NT2/D1 (cell line): Measurements from ENCODE around the gene CUL7.

ENCODE experiments used
- DNase-seq: peaks from one replicate; pipeline ENCODE4 v3.0.0-alpha.2; 2011; ENCODE audit warnings: low read depth, low spot score
- H3K27me3 ChIP-seq: 2 replicates; pipeline ENCODE4 v1.6.0; 2011; ENCODE audit warnings: mild to moderate bottlenecking; ENCODE audit not compliant: insufficient read length, insufficient read depth
- H3K36me3 ChIP-seq: 2 replicates; pipeline ENCODE4 v1.6.1; 2011; ENCODE audit warnings: mild to moderate bottlenecking, low read length, mixed read lengths; ENCODE audit not compliant: insufficient read depth, insufficient read length
- H3K4me1 ChIP-seq: 2 replicates; pipeline ENCODE4 v1.5.1; 2011; ENCODE audit not compliant: insufficient read depth, insufficient read length
- H3K4me3 ChIP-seq: 2 replicates; pipeline ENCODE4 v1.5.1; 2011; ENCODE audit warnings: low read depth; ENCODE audit not compliant: insufficient read length
- H3K9ac ChIP-seq: 2 replicates; pipeline ENCODE4 v1.6.0; 2011; ENCODE audit warnings: low read depth; ENCODE audit not compliant: insufficient read length
- H3K9me3 ChIP-seq: 2 replicates; pipeline ENCODE4 v1.5.1; 2011; ENCODE audit warnings: mild to moderate bottlenecking, low read length; ENCODE audit not compliant: insufficient read depth
- SUZ12 ChIP-seq: IDR thresholded peaks from 2 replicates; pipeline ENCODE4 v1.6.1; 2011; ENCODE audit not compliant: insufficient read length, insufficient read depth; ENCODE audit errors: extremely low read depth
- YY1 ChIP-seq: IDR thresholded peaks from 2 replicates; pipeline ENCODE4 v1.6.1; 2011; ENCODE audit not compliant: insufficient read length, insufficient read depth
- ZNF274 ChIP-seq: IDR thresholded peaks from 2 replicates; pipeline ENCODE4 v1.6.1; 2011; ENCODE audit warnings: mild to moderate bottlenecking, low read depth, low read length

Gene CUL7

DNA sequence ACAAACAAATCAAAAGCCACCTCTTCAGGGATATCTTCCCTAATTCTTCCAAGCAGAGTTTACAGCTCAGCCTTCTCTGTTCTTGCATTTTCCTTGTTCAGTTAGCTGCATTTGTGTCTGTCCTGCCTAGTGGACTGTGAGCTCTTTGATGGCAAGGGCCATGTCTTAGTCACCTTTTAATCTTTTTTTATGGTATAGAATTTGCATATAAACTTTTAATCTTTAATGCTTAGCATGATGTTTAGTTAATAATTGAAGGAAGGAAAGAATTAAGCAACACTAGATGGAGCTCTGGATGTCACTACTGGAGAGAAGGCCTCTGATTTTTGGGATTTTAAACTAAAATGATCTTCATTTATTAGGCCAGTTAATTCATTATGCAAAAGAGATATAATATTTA, 57.1 kb downstream of the CUL7 start:
- Histone ChIP-seq H3K9ac (no peak overlapping the region), H3K27me3 (no peaks in the 10 kb centered on the region), H3K36me3 (peaks cover 4% of the 10 kb centered on the region), H3K9me3 (no peaks in the 10 kb centered on the region), H3K4me3 (no peak overlapping the region), H3K4me1 (peaks cover 3% of the 10 kb centered on the region)
- TF ChIP-seq SUZ12: no peak
- TF ChIP-seq YY1: no peak
- TF ChIP-seq ZNF274: no peak
- DNase-seq: no peak

DNA sequence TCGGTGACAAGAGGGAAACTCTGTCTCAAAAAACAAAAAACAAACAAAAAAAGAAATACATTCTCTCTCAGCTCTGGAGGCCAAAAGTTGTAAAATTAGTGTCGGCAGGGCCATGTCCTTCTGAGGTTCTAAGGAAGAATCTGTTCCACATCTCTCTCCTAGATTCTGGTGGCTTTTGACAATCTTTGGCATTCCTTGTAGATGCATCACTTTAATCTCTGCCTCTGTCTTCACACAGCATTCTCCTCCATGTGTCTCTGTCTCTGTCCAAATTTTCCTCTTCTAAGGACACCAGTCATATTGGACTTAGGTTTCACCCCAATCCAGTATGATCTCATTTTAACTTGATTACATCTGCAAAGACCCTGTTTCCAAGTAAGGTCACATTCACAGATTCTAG, 60.2 kb downstream of the CUL7 start:
- no peak for TF ChIP-seq ZNF274
- TF ChIP-seq YY1: no peak
- no peak for TF ChIP-seq SUZ12
- Histone ChIP-seq H3K27me3 (no peaks in the 10 kb centered on the region), H3K4me3 (no peak overlapping the region), H3K36me3 (peaks cover 25% of the 10 kb centered on the region), H3K4me1 (peaks cover 2% of the 10 kb centered on the region), H3K9ac (no peak overlapping the region), H3K9me3 (no peaks in the 10 kb centered on the region)
- no peak for DNase-seq

- no peak overlapping the region for H3K4me3 ChIP-seq
- H3K4me1 ChIP-seq: peaks cover 5% of the 10 kb centered on the region
- DNase-seq: no peak
- H3K27me3 ChIP-seq: no peaks in the 10 kb centered on the region
- no peaks in the 10 kb centered on the region for H3K9me3 ChIP-seq
- no peak for TF ChIP-seq YY1
- TF ChIP-seq SUZ12: no peak
- no peak for TF ChIP-seq ZNF274
- H3K36me3 ChIP-seq: peaks cover 33% of the 10 kb centered on the region
- H3K9ac ChIP-seq: no peak overlapping the region
Measured at GRCh38 chr6:42989923-42990322, 63.7 kb downstream of the CUL7 start.

GRCh38 chr6:42988486-42989020, 65.1 kb downstream of the CUL7 start:
- H3K27me3 ChIP-seq: no peaks in the 10 kb centered on the region
- H3K36me3 ChIP-seq: peaks cover 33% of the 10 kb centered on the region
- H3K9ac ChIP-seq: no peak overlapping the region
- H3K9me3 ChIP-seq: no peaks in the 10 kb centered on the region
- peaks cover 6% of the 10 kb centered on the region for H3K4me1 ChIP-seq
- no peak overlapping the region for H3K4me3 ChIP-seq
- no peak for TF ChIP-seq SUZ12
- TF ChIP-seq YY1: no peak
- no peak for TF ChIP-seq ZNF274
- no peak for DNase-seq
